ENCODE data around the gene NFE2L2.

Gene NFE2L2

GRCh38 chr2:177263451-177264208 lies 897 bp downstream of the NFE2L2 start:
- H3K4me3 ChIP-seq (replicated peaks; ENCODE audit: low read depth, low read length): peak overlapping the region; percentile 84
- DNase-seq (ENCODE audit: extremely low read depth, low read depth): peak; percentile 88
- TF ChIP-seq CTCF (IDR thresholded peaks at IDR 0.05; ENCODE audit: low read depth, low read length, missing control alignments): peak; percentile 83

GRCh38 chr2:177262958-177263450 lies 1.5 kb downstream of the NFE2L2 start:
- no peak for DNase-seq (ENCODE audit: extremely low read depth, low read depth)
- peak overlapping the region; percentile 84 for H3K4me3 ChIP-seq (replicated peaks; ENCODE audit: low read depth, low read length)
- no peak for TF ChIP-seq CTCF (IDR thresholded peaks at IDR 0.05; ENCODE audit: low read depth, low read length, missing control alignments)

DNA sequence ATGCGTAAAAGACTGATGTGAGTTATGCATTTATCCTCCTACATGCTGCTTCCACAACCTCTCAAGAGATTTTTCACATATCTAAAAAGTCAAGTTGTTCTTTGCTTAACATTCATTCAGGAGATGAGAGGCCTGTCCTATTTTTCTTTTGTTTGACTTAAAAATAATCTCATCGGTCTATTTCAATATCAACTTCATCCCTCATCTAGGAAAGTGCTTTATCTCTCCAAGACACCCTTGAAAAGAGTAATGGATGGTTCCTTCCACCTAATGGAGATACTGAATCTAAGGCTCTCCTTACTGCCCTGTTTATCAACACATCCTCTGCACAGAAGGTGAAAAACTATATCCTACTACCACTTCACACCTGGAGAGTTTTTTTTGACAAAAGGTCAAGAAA lies 2.4 kb downstream of the NFE2L2 start:
- no peak for DNase-seq (ENCODE audit: extremely low read depth, low read depth)
- no peak for TF ChIP-seq CTCF (IDR thresholded peaks at IDR 0.05; ENCODE audit: low read depth, low read length, missing control alignments)
- peak overlapping the region; percentile 84 for H3K4me3 ChIP-seq (replicated peaks; ENCODE audit: low read depth, low read length)

DNA sequence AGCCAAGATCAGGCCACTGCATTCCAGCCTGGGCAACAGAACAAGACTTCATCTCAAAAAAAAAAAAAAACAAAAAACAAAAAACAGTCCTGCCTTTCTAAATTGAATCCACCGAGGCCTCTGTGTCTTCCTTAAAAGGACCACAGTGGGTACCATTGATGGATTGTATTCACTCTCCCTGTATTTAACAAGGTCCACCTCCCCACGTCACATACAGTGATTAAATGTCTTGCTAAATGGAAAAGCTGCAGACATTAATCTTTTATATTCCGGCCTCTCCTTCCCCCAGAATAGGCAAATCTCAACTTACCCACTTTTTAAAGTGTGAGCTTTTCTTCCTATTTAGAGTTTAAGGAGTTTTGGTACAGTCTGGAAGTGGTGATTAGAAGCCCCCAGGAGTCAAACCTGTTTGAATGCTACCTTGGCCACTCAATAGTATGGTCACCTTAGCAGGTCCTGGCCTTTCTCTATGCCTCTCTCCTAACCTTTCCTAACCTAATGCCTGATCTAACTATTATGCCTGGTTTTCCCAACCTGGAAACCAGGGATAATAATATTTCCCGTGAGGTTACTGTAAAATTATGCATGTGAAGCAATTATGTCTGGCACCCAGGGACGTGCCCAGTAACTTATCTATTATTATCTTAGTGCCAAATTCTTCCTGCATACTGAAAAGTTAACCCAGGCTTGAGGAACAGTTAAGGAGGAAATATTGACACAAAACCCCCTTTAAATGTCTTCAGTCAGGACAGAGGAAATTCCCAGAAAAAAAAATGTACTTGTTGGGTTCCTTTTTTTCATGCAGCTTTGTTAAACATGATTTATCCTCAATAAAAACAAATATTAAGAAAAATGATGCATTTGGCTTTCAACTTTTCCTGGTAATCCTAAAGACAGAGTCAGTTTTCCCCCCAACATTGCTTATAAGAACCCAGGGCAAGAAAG lies 3.1 kb downstream of the NFE2L2 start:
- H3K4me3 ChIP-seq (replicated peaks; ENCODE audit: low read depth, low read length): peak overlapping the region; percentile 84
- TF ChIP-seq CTCF (IDR thresholded peaks at IDR 0.05; ENCODE audit: low read depth, low read length, missing control alignments): no peak
- DNase-seq (ENCODE audit: extremely low read depth, low read depth): no peak

- TF ChIP-seq CTCF (IDR thresholded peaks at IDR 0.05; ENCODE audit: low read depth, low read length, missing control alignments): no peak
- H3K4me3 ChIP-seq (replicated peaks; ENCODE audit: low read depth, low read length): no peak overlapping the region
- no peak for DNase-seq (ENCODE audit: extremely low read depth, low read depth)
Measured at GRCh38 chr2:177260379-177260778, 4.1 kb downstream of the NFE2L2 start.

- no peak for TF ChIP-seq CTCF (IDR thresholded peaks at IDR 0.05; ENCODE audit: low read depth, low read length, missing control alignments)
- H3K4me3 ChIP-seq (replicated peaks; ENCODE audit: low read depth, low read length): no peak overlapping the region
- no peak for DNase-seq (ENCODE audit: extremely low read depth, low read depth)
Measured at GRCh38 chr2:177258059-177258458, 6.5 kb downstream of the NFE2L2 start.
